KMS-11 (cell line): ENCODE measurements around the gene DDX59.

Experiments
- H2AFZ ChIP-seq: fragments of 200-600 bp; sonication (generic); 2 replicates; pipeline ENCODE4 v1.6.1; 2016; ENCODE audit warnings: antibody characterized with exemption, mixed run types, low read depth
- H3K27ac ChIP-seq: fragments of 200-600 bp; sonication (generic); 2 replicates; pipeline ENCODE4 v1.6.1; 2016; ENCODE audit warnings: mild to moderate bottlenecking, mixed run types
- H3K27me3 ChIP-seq: fragments of 200-600 bp; sonication (generic); 2 replicates; pipeline ENCODE4 v1.6.1; 2017; ENCODE audit warnings: mild to moderate bottlenecking, low read depth, mixed run types, moderate library complexity; ENCODE audit not compliant: insufficient read depth
- H3K36me3 ChIP-seq: fragments of 200-600 bp; sonication (generic); 2 replicates; pipeline ENCODE4 v1.6.1; 2017; ENCODE audit warnings: mild to moderate bottlenecking, mixed run types; ENCODE audit not compliant: insufficient read depth
- H3K4me1 ChIP-seq: fragments of 200-600 bp; sonication (generic); 2 replicates; pipeline ENCODE4 v1.6.1; 2016; ENCODE audit warnings: mild to moderate bottlenecking, low read depth, mixed run types; ENCODE audit not compliant: poor library complexity, severe bottlenecking
- H3K4me2 ChIP-seq: fragments of 200-600 bp; sonication (generic); 2 replicates; pipeline ENCODE4 v1.7.0; 2016; ENCODE audit warnings: mild to moderate bottlenecking, mixed run types
- H3K4me3 ChIP-seq: fragments of 200-600 bp; sonication (generic); IDR thresholded peaks from 2 replicates; pipeline ENCODE4 v1.6.1; 2017; ENCODE audit warnings: low read depth, low read length, mixed read lengths; ENCODE audit not compliant: insufficient read depth
- H3K79me2 ChIP-seq: fragments of 200-600 bp; sonication (generic); 2 replicates; pipeline ENCODE4 v1.6.1; 2016; ENCODE audit warnings: low read depth, mixed run types; ENCODE audit not compliant: insufficient read depth
- H3K9ac ChIP-seq: fragments of 200-600 bp; sonication (generic); 2 replicates; pipeline ENCODE4 v1.6.1; 2016; ENCODE audit warnings: mild to moderate bottlenecking, mixed run types
- H4K20me1 ChIP-seq: fragments of 200-600 bp; sonication (generic); 2 replicates; pipeline ENCODE4 v1.6.1; 2016; ENCODE audit warnings: mild to moderate bottlenecking, mixed run types; ENCODE audit not compliant: insufficient read depth
- CTCF ChIP-seq: fragments of 200-600 bp; sonication (generic); conservative IDR thresholded peaks from 2 replicates; pipeline ENCODE4 v1.6.1; 2017; ENCODE audit warnings: low read depth, mild to moderate bottlenecking, antibody characterized with exemption, low read length, moderate library complexity, mixed read lengths

DDX59 gene

GRCh38 chr1:200626853-200627534 is 42.7 kb downstream of the DDX59 start:
- Histone ChIP-seq H3K36me3 (no peaks in the 10 kb centered on the region), H3K4me1 (peaks cover 67% of the 10 kb centered on the region), H2AFZ (peak overlapping the region; percentile 23), H3K4me2 (peak overlapping the region; percentile 26), H3K27ac (no peak overlapping the region), H3K4me3 (no peak overlapping the region), H3K9ac (no peak overlapping the region), H3K79me2 (no peaks in the 10 kb centered on the region), H3K27me3 (no peaks in the 10 kb centered on the region), H4K20me1 (no peaks in the 10 kb centered on the region)
- TF ChIP-seq CTCF = no peak

GRCh38 chr1:200625381-200625824 is 44.3 kb downstream of the DDX59 start:
- Histone ChIP-seq H2AFZ (no peak overlapping the region), H3K79me2 (no peaks in the 10 kb centered on the region; the same call in 1 of the 2 replicates), H3K4me3 (peak overlapping the region; percentile 33), H3K36me3 (no peaks in the 10 kb centered on the region), H3K27me3 (no peaks in the 10 kb centered on the region), H3K9ac (no peak overlapping the region), H4K20me1 (no peaks in the 10 kb centered on the region), H3K27ac (0 out of 2 replicates have a peak overlapping the region, but pooled peaks have one; percentile 12), H3K4me2 (peak overlapping the region; percentile 14; the same call in 1 of the 2 replicates), H3K4me1 (peaks cover 74% of the 10 kb centered on the region)
- TF ChIP-seq CTCF = no peak

- Histone ChIP-seq H4K20me1 (no peaks in the 10 kb centered on the region), H3K27ac (peak overlapping the region; percentile 12; the same call in 1 of the 2 replicates), H3K79me2 (peaks cover 5% of the 10 kb centered on the region; the same call in 1 of the 2 replicates), H3K36me3 (no peaks in the 10 kb centered on the region), H3K27me3 (no peaks in the 10 kb centered on the region), H2AFZ (no peak overlapping the region), H3K9ac (no peak overlapping the region), H3K4me1 (peaks cover 75% of the 10 kb centered on the region), H3K4me2 (peak overlapping the region; percentile 14; the same call in 1 of the 2 replicates), H3K4me3 (peak overlapping the region; percentile 33)
- TF ChIP-seq CTCF = no peak
These were observed 44.9 kb downstream of the DDX59 start for GRCh38 chr1:200624679-200625335.

- Histone ChIP-seq H3K79me2 (peaks cover 9% of the 10 kb centered on the region; the same call in 1 of the 2 replicates), H3K9ac (peak within 1 kb of the TSS; percentile 69), H3K4me2 (peak within 1 kb of the TSS; percentile 83), H3K27me3 (no peaks in the 10 kb centered on the region), H3K4me3 (peak within 1 kb of the TSS; percentile 89), H3K4me1 (peaks cover 39% of the 10 kb centered on the region), H3K36me3 (no peaks in the 10 kb centered on the region), H3K27ac (peak within 1 kb of the TSS; percentile 42), H4K20me1 (no peaks in the 10 kb centered on the region), H2AFZ (peak within 1 kb of the TSS; percentile 72)
- TF ChIP-seq CTCF = no peak
These were observed 49.2 kb downstream of the DDX59 start, which contains the start of gene KIF14 for GRCh38 chr1:200620273-200621131. TSS of gene KIF14 (minus strand) at chr1:200620751. CDS start at chr1:200618723, 2,028 bp downstream.
